Measurements from ENCODE around the gene WDR27.

The WDR27 gene

GRCh38 chr6:169502445-169502844 is 199.4 kb downstream of the WDR27 start:
- Histone ChIP-seq H3K4me1 (ENCODE audit: control insufficient read depth, insufficient read depth, low read length) (no peaks in the 10 kb centered on the region), H3K36me3 (ENCODE audit: control insufficient read depth in 2 of 2, insufficient read depth in 1 of 2, low read length in 2 of 2) (no peaks in the 10 kb centered on the region), H3K9me3 (ENCODE audit: control insufficient read depth, insufficient read depth, low read depth, low read length) (no peaks in the 10 kb centered on the region), H3K27ac (ENCODE audit: extremely low read depth, low read depth, low read length) (no peak overlapping the region), H3K4me3 (ENCODE audit: low read depth, low read length) (no peak overlapping the region)
- ChIA-PET POLR2A (no interaction called here), CTCF (no interaction called here)
- TF ChIP-seq ZNF169 (tag by site-specific recombination; IDR thresholded peaks at IDR 0.05): no peak
- TF ChIP-seq ZNF792 (tag by site-specific recombination; IDR thresholded peaks at IDR 0.05): no peak
- TF ChIP-seq ZNF776 (tag by site-specific recombination; IDR thresholded peaks at IDR 0.05; ENCODE audit: borderline replicate concordance): no peak
- TF ChIP-seq SP7 (tag by site-specific recombination; IDR thresholded peaks at IDR 0.05): no peak
- no peak for TF ChIP-seq ZNF114 (tag by site-specific recombination; IDR thresholded peaks at IDR 0.05)
- TF ChIP-seq PRDM6 (tag by site-specific recombination; IDR thresholded peaks at IDR 0.05): no peak
- no peak for TF ChIP-seq OVOL3 (tag by site-specific recombination; IDR thresholded peaks at IDR 0.05)
- TF ChIP-seq ZNF211 (tag by site-specific recombination; IDR thresholded peaks at IDR 0.05; ENCODE audit: low read depth): no peak
- no peak for TF ChIP-seq ZNF302 (tag by site-specific recombination; IDR thresholded peaks at IDR 0.05; ENCODE audit: low read depth)
- TF ChIP-seq ZNF621 (tag by site-specific recombination; IDR thresholded peaks at IDR 0.05): no peak
- TF ChIP-seq ZSCAN16 (tag by site-specific recombination; IDR thresholded peaks at IDR 0.05): no peak
- TF ChIP-seq ZNF521 (tag by site-specific recombination; IDR thresholded peaks at IDR 0.05): no peak

- ChIA-PET POLR2A (no interaction called here), CTCF (no interaction called here)
- no peaks in the 10 kb centered on the region for H3K9me3 ChIP-seq (ENCODE audit: control insufficient read depth, insufficient read depth, low read depth, low read length)
- H3K27ac ChIP-seq (ENCODE audit: extremely low read depth, low read depth, low read length): no peak overlapping the region
- H3K36me3 ChIP-seq (ENCODE audit: control insufficient read depth in 2 of 2, insufficient read depth in 1 of 2, low read length in 2 of 2): no peaks in the 10 kb centered on the region
- H3K4me3 ChIP-seq (ENCODE audit: low read depth, low read length): no peak overlapping the region
- no peaks in the 10 kb centered on the region for H3K4me1 ChIP-seq (ENCODE audit: control insufficient read depth, insufficient read depth, low read length)
- no peak for TF ChIP-seq ZBTB26 (tag by site-specific recombination; optimal IDR thresholded peaks at IDR 0.05)
- no peak for TF ChIP-seq PRDM2 (tag by site-specific recombination; IDR thresholded peaks at IDR 0.05; ENCODE audit: borderline replicate concordance)
- TF ChIP-seq ZNF639 (tag by site-specific recombination; IDR thresholded peaks at IDR 0.05): no peak
- TF ChIP-seq ZSCAN16 (tag by site-specific recombination; IDR thresholded peaks at IDR 0.05): no peak
- TF ChIP-seq GLIS2 (tag by site-specific recombination; IDR thresholded peaks at IDR 0.05): no peak
- TF ChIP-seq ZBTB7A (tag by site-specific recombination; IDR thresholded peaks at IDR 0.05; ENCODE audit: low read depth): no peak
- TF ChIP-seq ZNF544 (tag by site-specific recombination; IDR thresholded peaks at IDR 0.05): no peak
- TF ChIP-seq ZNF335 (tag by site-specific recombination; conservative IDR thresholded peaks at IDR 0.05): no peak
- TF ChIP-seq ZNF10 (tag by site-specific recombination; IDR thresholded peaks at IDR 0.05): no peak
- no peak for TF ChIP-seq BCL11A (tag by site-specific recombination; IDR thresholded peaks at IDR 0.05; ENCODE audit: low read depth)
- TF ChIP-seq ZNF362 (tag by site-specific recombination; IDR thresholded peaks at IDR 0.05): no peak
- no peak for TF ChIP-seq ZNF768 (tag by site-specific recombination; IDR thresholded peaks at IDR 0.05)
- TF ChIP-seq FEZF1 (tag by site-specific recombination; IDR thresholded peaks at IDR 0.05): no peak
- no peak for TF ChIP-seq ZNF561 (tag by site-specific recombination; IDR thresholded peaks at IDR 0.05; ENCODE audit: borderline replicate concordance)
- TF ChIP-seq ZNF777 (tag by site-specific recombination; IDR thresholded peaks at IDR 0.05; ENCODE audit: borderline replicate concordance): no peak
Observed at GRCh38 chr6:169501777-169502313, 200.0 kb downstream of the WDR27 start.

Data from HEK293 (cell line).